ENCODE results near the gene STAT3. TPM values are rescaled to one million over a fixed set of nuclear protein-coding genes. Genes with fewer than 3 reads are reported as not detected.
"Not testable (repeated sequence)": the region's sequence is repeated elsewhere in the genome, so short reads cannot be mapped to it uniquely, and the experiment has no call there.

STAT3 gene
- total RNA-seq, 1 donor: 206 TPM

- TF ChIP-seq CTCF (IDR thresholded peaks at IDR 0.05; ENCODE audit: extremely low read depth, low read depth, low read length): no peak
- Histone ChIP-seq H2AFZ (ENCODE audit: low read length) (no peak overlapping the region), H3K4me1 (ENCODE audit: insufficient read depth, low read length) (no peaks in the 10 kb centered on the region), H3K36me3 (ENCODE audit: insufficient read depth, low read length) (peaks cover 7% of the 10 kb centered on the region), H3K27me3 (ENCODE audit: insufficient read depth, low read length) (no peaks in the 10 kb centered on the region), H3K27ac (ENCODE audit: low read depth, low read length) (no peak overlapping the region), H3K79me2 (ENCODE audit: insufficient read depth, low read length) (no peaks in the 10 kb centered on the region), H4K20me1 (ENCODE audit: insufficient read depth, low read length) (no peaks in the 10 kb centered on the region), H3K4me2 (ENCODE audit: insufficient read depth, low read length) (no peak overlapping the region), H3K4me3 (ENCODE audit: insufficient read depth, low read length) (no peak overlapping the region), H3K9me3 (ENCODE audit: low read depth, low read length) (no peaks in the 10 kb centered on the region)
- peak; percentile 60 for DNase-seq (ENCODE audit: insufficient read length, low spot score, missing footprints)
Measured at GRCh38 chr17:42303694-42304093, 84.5 kb downstream of the STAT3 start.

GRCh38 chr17:42301022-42301421, 87.2 kb downstream of the STAT3 start:
- no peak overlapping the region for H3K27ac ChIP-seq (ENCODE audit: low read depth, low read length)
- H3K4me1 ChIP-seq (ENCODE audit: insufficient read depth, low read length): no peaks in the 10 kb centered on the region
- DNase-seq (ENCODE audit: insufficient read length, low spot score, missing footprints): peak; percentile 26
- H3K4me3 ChIP-seq (ENCODE audit: insufficient read depth, low read length): no peak overlapping the region
- H2AFZ ChIP-seq (ENCODE audit: low read length): no peak overlapping the region
- no peaks in the 10 kb centered on the region for H3K27me3 ChIP-seq (ENCODE audit: insufficient read depth, low read length)
- TF ChIP-seq CTCF (IDR thresholded peaks at IDR 0.05; ENCODE audit: extremely low read depth, low read depth, low read length): no peak
- no peaks in the 10 kb centered on the region for H4K20me1 ChIP-seq (ENCODE audit: insufficient read depth, low read length)
- peaks cover 10% of the 10 kb centered on the region for H3K36me3 ChIP-seq (ENCODE audit: insufficient read depth, low read length)
- H3K79me2 ChIP-seq (ENCODE audit: insufficient read depth, low read length): no peaks in the 10 kb centered on the region
- H3K9me3 ChIP-seq (ENCODE audit: low read depth, low read length): no peaks in the 10 kb centered on the region
- H3K4me2 ChIP-seq (ENCODE audit: insufficient read depth, low read length): no peak overlapping the region

- H3K36me3 ChIP-seq (ENCODE audit: insufficient read depth, low read length): peaks cover 14% of the 10 kb centered on the region
- H3K4me3 ChIP-seq (ENCODE audit: insufficient read depth, low read length); DNase-seq (ENCODE audit: insufficient read length, low spot score, missing footprints); H3K9me3 ChIP-seq (ENCODE audit: low read depth, low read length); H3K27ac ChIP-seq (ENCODE audit: low read depth, low read length); H3K4me1 ChIP-seq (ENCODE audit: insufficient read depth, low read length); H3K27me3 ChIP-seq (ENCODE audit: insufficient read depth, low read length); H2AFZ ChIP-seq (ENCODE audit: low read length); H3K4me2 ChIP-seq (ENCODE audit: insufficient read depth, low read length); H4K20me1 ChIP-seq (ENCODE audit: insufficient read depth, low read length); H3K79me2 ChIP-seq (ENCODE audit: insufficient read depth, low read length): not testable (repeated sequence)
Measured at GRCh38 chr17:42299913-42300312, 88.3 kb downstream of the STAT3 start.

GRCh38 chr17:42299361-42299760, 88.9 kb downstream of the STAT3 start:
- not testable (repeated sequence) for H2AFZ ChIP-seq (ENCODE audit: low read length); H3K4me3 ChIP-seq (ENCODE audit: insufficient read depth, low read length); H3K27ac ChIP-seq (ENCODE audit: low read depth, low read length); H3K79me2 ChIP-seq (ENCODE audit: insufficient read depth, low read length); H3K4me2 ChIP-seq (ENCODE audit: insufficient read depth, low read length); H4K20me1 ChIP-seq (ENCODE audit: insufficient read depth, low read length); H3K27me3 ChIP-seq (ENCODE audit: insufficient read depth, low read length); H3K4me1 ChIP-seq (ENCODE audit: insufficient read depth, low read length); H3K9me3 ChIP-seq (ENCODE audit: low read depth, low read length)
- peaks cover 14% of the 10 kb centered on the region for H3K36me3 ChIP-seq (ENCODE audit: insufficient read depth, low read length)
- peak; percentile 6 for DNase-seq (ENCODE audit: insufficient read length, low spot score, missing footprints)

GRCh38 chr17:42297775-42298174, 90.5 kb downstream of the STAT3 start:
- H3K9me3 ChIP-seq (ENCODE audit: low read depth, low read length); H3K4me2 ChIP-seq (ENCODE audit: insufficient read depth, low read length); H3K27ac ChIP-seq (ENCODE audit: low read depth, low read length); H3K79me2 ChIP-seq (ENCODE audit: insufficient read depth, low read length); H3K27me3 ChIP-seq (ENCODE audit: insufficient read depth, low read length); H2AFZ ChIP-seq (ENCODE audit: low read length); H3K4me3 ChIP-seq (ENCODE audit: insufficient read depth, low read length); DNase-seq (ENCODE audit: insufficient read length, low spot score, missing footprints); H3K4me1 ChIP-seq (ENCODE audit: insufficient read depth, low read length); H4K20me1 ChIP-seq (ENCODE audit: insufficient read depth, low read length): not testable (repeated sequence)
- H3K36me3 ChIP-seq (ENCODE audit: insufficient read depth, low read length): peaks cover 14% of the 10 kb centered on the region

Data from osteoblast (primary cell).